ENCODE data around the gene GRIK3.

Gene GRIK3

GRCh38 chr1:37016121-37016520 lies 18.2 kb downstream of the GRIK3 start:
- Histone ChIP-seq H3K79me2 (ENCODE audit: insufficient read depth, low read length) (no peaks in the 10 kb centered on the region), H3F3A (ENCODE audit: low read depth) (no peaks in the 10 kb centered on the region), H3K4me3 (ENCODE audit: low read length, poor library complexity, severe bottlenecking) (no peak overlapping the region), H3K9me2 (replicated peaks; ENCODE audit: low read depth, low read length) (no peaks in the 10 kb centered on the region), H3K4me2 (ENCODE audit: low read depth, low read length, poor library complexity, severe bottlenecking) (no peak overlapping the region), H3K27me3 (ENCODE audit: insufficient read depth, low read length, poor library complexity, severe bottlenecking) (no peaks in the 10 kb centered on the region), H3K4me1 (ENCODE audit: insufficient read depth, low read length, poor library complexity, severe bottlenecking) (no peaks in the 10 kb centered on the region), H2AFZ (ENCODE audit: low read length) (no peak overlapping the region), H3K36me3 (ENCODE audit: insufficient read depth, low read length) (no peaks in the 10 kb centered on the region), H3K9me3 (ENCODE audit: insufficient read depth, low read depth, low read length) (no peaks in the 10 kb centered on the region), H3K9ac (ENCODE audit: low read depth, low read length, poor library complexity, severe bottlenecking) (no peak overlapping the region), H4K20me1 (ENCODE audit: insufficient read depth, low read length, poor library complexity, severe bottlenecking) (no peaks in the 10 kb centered on the region)
- no peak for TF ChIP-seq EZH2phosphoT487 (IDR thresholded peaks at IDR 0.05; ENCODE audit: borderline replicate concordance)
- TF ChIP-seq, protein P1, sequence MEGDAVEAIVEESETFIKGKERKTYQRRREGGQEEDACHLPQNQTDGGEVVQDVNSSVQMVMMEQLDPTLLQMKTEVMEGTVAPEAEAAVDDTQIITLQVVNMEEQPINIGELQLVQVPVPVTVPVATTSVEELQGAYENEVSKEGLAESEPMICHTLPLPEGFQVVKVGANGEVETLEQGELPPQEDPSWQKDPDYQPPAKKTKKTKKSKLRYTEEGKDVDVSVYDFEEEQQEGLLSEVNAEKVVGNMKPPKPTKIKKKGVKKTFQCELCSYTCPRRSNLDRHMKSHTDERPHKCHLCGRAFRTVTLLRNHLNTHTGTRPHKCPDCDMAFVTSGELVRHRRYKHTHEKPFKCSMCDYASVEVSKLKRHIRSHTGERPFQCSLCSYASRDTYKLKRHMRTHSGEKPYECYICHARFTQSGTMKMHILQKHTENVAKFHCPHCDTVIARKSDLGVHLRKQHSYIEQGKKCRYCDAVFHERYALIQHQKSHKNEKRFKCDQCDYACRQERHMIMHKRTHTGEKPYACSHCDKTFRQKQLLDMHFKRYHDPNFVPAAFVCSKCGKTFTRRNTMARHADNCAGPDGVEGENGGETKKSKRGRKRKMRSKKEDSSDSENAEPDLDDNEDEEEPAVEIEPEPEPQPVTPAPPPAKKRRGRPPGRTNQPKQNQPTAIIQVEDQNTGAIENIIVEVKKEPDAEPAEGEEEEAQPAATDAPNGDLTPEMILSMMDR (conservative IDR thresholded peaks at IDR 0.05; ENCODE audit: low read length): no peak

- Histone ChIP-seq H3K79me2 (ENCODE audit: insufficient read depth, low read length) (no peaks in the 10 kb centered on the region), H3K36me3 (ENCODE audit: insufficient read depth, low read length) (no peaks in the 10 kb centered on the region), H2AFZ (ENCODE audit: low read length) (no peak overlapping the region), H3K9me2 (replicated peaks; ENCODE audit: low read depth, low read length) (no peaks in the 10 kb centered on the region), H3K4me3 (ENCODE audit: low read length, poor library complexity, severe bottlenecking) (no peak overlapping the region), H3K4me1 (ENCODE audit: insufficient read depth, low read length, poor library complexity, severe bottlenecking) (no peaks in the 10 kb centered on the region), H3F3A (ENCODE audit: low read depth) (no peaks in the 10 kb centered on the region), H3K9ac (ENCODE audit: low read depth, low read length, poor library complexity, severe bottlenecking) (no peak overlapping the region), H3K4me2 (ENCODE audit: low read depth, low read length, poor library complexity, severe bottlenecking) (no peak overlapping the region), H3K27me3 (ENCODE audit: insufficient read depth, low read length, poor library complexity, severe bottlenecking) (no peaks in the 10 kb centered on the region), H3K9me3 (ENCODE audit: insufficient read depth, low read depth, low read length) (no peaks in the 10 kb centered on the region), H4K20me1 (ENCODE audit: insufficient read depth, low read length, poor library complexity, severe bottlenecking) (no peaks in the 10 kb centered on the region)
- TF ChIP-seq, protein P1 (conservative IDR thresholded peaks at IDR 0.05; ENCODE audit: low read length): no peak
- no peak for TF ChIP-seq EZH2phosphoT487 (IDR thresholded peaks at IDR 0.05; ENCODE audit: borderline replicate concordance)
Measured at GRCh38 chr1:37015713-37016112, 18.6 kb downstream of the GRIK3 start.

- no peaks in the 10 kb centered on the region for H3K9me2 ChIP-seq (replicated peaks; ENCODE audit: low read depth, low read length)
- H3K36me3 ChIP-seq (ENCODE audit: insufficient read depth, low read length): no peaks in the 10 kb centered on the region
- no peak overlapping the region for H3K9ac ChIP-seq (ENCODE audit: low read depth, low read length, poor library complexity, severe bottlenecking)
- H3F3A ChIP-seq (ENCODE audit: low read depth): no peaks in the 10 kb centered on the region
- TF ChIP-seq EZH2phosphoT487 (IDR thresholded peaks at IDR 0.05; ENCODE audit: borderline replicate concordance): no peak
- TF ChIP-seq, protein P1 (conservative IDR thresholded peaks at IDR 0.05; ENCODE audit: low read length): no peak
- H2AFZ ChIP-seq (ENCODE audit: low read length): no peak overlapping the region
- H3K27me3 ChIP-seq (ENCODE audit: insufficient read depth, low read length, poor library complexity, severe bottlenecking): no peaks in the 10 kb centered on the region
- H3K9me3 ChIP-seq (ENCODE audit: insufficient read depth, low read depth, low read length): no peaks in the 10 kb centered on the region
- H3K4me1 ChIP-seq (ENCODE audit: insufficient read depth, low read length, poor library complexity, severe bottlenecking): no peaks in the 10 kb centered on the region
- H3K4me2 ChIP-seq (ENCODE audit: low read depth, low read length, poor library complexity, severe bottlenecking): no peak overlapping the region
- no peaks in the 10 kb centered on the region for H3K79me2 ChIP-seq (ENCODE audit: insufficient read depth, low read length)
- H3K4me3 ChIP-seq (ENCODE audit: low read length, poor library complexity, severe bottlenecking): no peak overlapping the region
- no peaks in the 10 kb centered on the region for H4K20me1 ChIP-seq (ENCODE audit: insufficient read depth, low read length, poor library complexity, severe bottlenecking)
Measured at GRCh38 chr1:37012226-37012625, 22.1 kb downstream of the GRIK3 start.

All from Loucy (cell line).